HG02938 (cell line): ENCODE data around the gene SLC41A3.
"Not testable (repeated sequence)": the region's sequence is repeated elsewhere in the genome, so short reads cannot be mapped to it uniquely, and the experiment has no call there.

Source experiments
- ATAC-seq: cut with Tn5 transposase; IDR thresholded peaks from one replicate; pipeline ENCODE4 v1.9.1; 2021; ENCODE audit warnings: mild to moderate bottlenecking, moderate library complexity; ENCODE audit not compliant: unreplicated experiment

SLC41A3 gene

GRCh38 chr3:126107203-126107939 is 23.4 kb upstream of the SLC41A3 start:
- ATAC-seq = no peak

GRCh38 chr3:126106336-126107202 is 22.6 kb upstream of the SLC41A3 start:
- no peak for ATAC-seq

- ATAC-seq = no peak
These were observed 21.8 kb upstream of the SLC41A3 start for GRCh38 chr3:126105691-126106187.

- no peak for ATAC-seq
These were observed 21.1 kb upstream of the SLC41A3 start for GRCh38 chr3:126104742-126105605.

- ATAC-seq = no peak
These were observed 20.2 kb upstream of the SLC41A3 start for GRCh38 chr3:126104028-126104635.

- ATAC-seq = no peak
These were observed 19.4 kb upstream of the SLC41A3 start for GRCh38 chr3:126103121-126104027.

- no peak for ATAC-seq
These were observed 18.6 kb upstream of the SLC41A3 start for GRCh38 chr3:126102530-126102951.

- ATAC-seq = no peak
These were observed 18.1 kb upstream of the SLC41A3 start for GRCh38 chr3:126102011-126102410.

- ATAC-seq = no peak
These were observed 17.6 kb upstream of the SLC41A3 start for GRCh38 chr3:126101521-126101982.

GRCh38 chr3:126100634-126101301 is 16.8 kb upstream of the SLC41A3 start:
- ATAC-seq = no peak

GRCh38 chr3:126100269-126100633 is 16.3 kb upstream of the SLC41A3 start:
- ATAC-seq = no peak

GRCh38 chr3:126098391-126098858 is 14.5 kb upstream of the SLC41A3 start:
- no peak for ATAC-seq

GRCh38 chr3:126097801-126098200 is 13.9 kb upstream of the SLC41A3 start:
- ATAC-seq = no peak

- ATAC-seq = not testable (repeated sequence)
These were observed 12.3 kb upstream of the SLC41A3 start for GRCh38 chr3:126096274-126096673.

GRCh38 chr3:126092128-126092527 is 8.2 kb upstream of the SLC41A3 start:
- not testable (repeated sequence) for ATAC-seq

GRCh38 chr3:126087552-126088175 is 3.7 kb upstream of the SLC41A3 start:
- ATAC-seq = no peak

GRCh38 chr3:126085841-126086240 is 1.9 kb upstream of the SLC41A3 start:
- no peak for ATAC-seq

GRCh38 chr3:126085276-126085675 is 1.4 kb upstream of the SLC41A3 start:
- ATAC-seq = no peak
